ENCODE data around the gene PTGES2. TPM values are rescaled to one million over a fixed set of nuclear protein-coding genes. Genes with fewer than 3 reads are reported as not detected.

The PTGES2 gene
- total and polyA plus RNA-seq, 2 of the 13 experiments (the other 11 are each of a cell fraction or from before 2014, with no cell fraction given): 63.7 to 79.8 TPM

DNA sequence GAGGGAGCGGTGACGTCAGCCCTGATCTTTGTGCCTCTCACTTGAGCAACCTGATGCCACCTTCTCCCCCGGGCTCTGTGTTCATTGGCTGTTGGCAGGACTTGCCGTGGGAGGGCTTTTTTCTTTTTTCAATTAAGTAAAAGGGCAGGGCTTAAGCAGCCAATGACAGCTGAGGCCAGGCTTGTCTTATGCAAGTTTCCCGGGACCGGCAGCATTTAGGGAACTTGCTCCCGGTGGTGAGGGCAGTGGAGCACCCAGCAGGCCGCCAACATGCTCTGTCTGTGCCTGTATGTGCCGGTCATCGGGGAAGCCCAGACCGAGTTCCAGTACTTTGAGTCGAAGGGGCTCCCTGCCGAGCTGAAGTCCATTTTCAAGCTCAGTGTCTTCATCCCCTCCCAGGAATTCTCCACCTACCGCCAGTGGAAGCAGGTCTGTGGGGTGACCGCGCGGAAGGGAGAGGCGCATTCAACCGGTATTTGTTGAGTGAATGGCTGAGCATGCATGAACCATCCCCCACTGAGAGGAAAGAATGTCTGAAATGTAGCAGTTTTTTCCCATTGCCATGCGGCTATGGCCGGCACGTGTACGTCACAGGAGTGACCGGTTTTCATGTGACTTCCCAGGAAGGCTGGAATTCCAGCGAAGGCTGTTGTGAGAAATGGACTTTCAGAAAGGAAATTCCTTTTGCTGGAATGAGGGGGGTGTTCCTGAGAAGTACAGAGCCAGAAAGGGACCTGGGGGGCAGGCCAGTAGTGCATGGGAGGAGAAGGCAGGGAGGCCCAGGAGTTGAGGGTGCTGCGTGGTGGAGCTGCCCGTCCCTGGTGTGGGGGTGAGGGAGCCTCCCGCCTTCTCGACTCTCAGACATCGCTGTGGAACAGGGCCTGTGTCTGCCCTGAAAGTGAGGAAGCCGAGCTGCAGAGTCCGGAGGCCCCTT is 29.0 kb downstream of the PTGES2 start (continued):
- no peak for TF ChIP-seq SRSF4 (IDR thresholded peaks at IDR 0.05; ENCODE audit: low read depth, low read length, poor library complexity, severe bottlenecking)
- peak; percentile 79 for TF ChIP-seq TGIF2 (CRISPR knock-in tag; IDR thresholded peaks at IDR 0.05)
- TF ChIP-seq ZFP1 (CRISPR knock-in tag; IDR thresholded peaks at IDR 0.05): no peak
- TF ChIP-seq ZMYM4 (CRISPR knock-in tag; IDR thresholded peaks at IDR 0.05): peak; percentile 76; the same call in 1 of the 2 replicates
- TF ChIP-seq, protein P1, sequence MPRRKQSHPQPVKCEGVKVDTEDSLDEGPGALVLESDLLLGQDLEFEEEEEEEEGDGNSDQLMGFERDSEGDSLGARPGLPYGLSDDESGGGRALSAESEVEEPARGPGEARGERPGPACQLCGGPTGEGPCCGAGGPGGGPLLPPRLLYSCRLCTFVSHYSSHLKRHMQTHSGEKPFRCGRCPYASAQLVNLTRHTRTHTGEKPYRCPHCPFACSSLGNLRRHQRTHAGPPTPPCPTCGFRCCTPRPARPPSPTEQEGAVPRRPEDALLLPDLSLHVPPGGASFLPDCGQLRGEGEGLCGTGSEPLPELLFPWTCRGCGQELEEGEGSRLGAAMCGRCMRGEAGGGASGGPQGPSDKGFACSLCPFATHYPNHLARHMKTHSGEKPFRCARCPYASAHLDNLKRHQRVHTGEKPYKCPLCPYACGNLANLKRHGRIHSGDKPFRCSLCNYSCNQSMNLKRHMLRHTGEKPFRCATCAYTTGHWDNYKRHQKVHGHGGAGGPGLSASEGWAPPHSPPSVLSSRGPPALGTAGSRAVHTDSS (CRISPR knock-in tag; conservative IDR thresholded peaks at IDR 0.05): no peak
- 0 out of 2 replicates have a peak, but pooled peaks have one; percentile 32 for TF ChIP-seq ZNF3 (CRISPR knock-in tag; IDR thresholded peaks at IDR 0.05)
- peak; percentile 58; the same call in 1 of the 2 replicates for TF ChIP-seq ZNF263 (CRISPR knock-in tag; IDR thresholded peaks at IDR 0.05)
- TF ChIP-seq, protein P2, sequence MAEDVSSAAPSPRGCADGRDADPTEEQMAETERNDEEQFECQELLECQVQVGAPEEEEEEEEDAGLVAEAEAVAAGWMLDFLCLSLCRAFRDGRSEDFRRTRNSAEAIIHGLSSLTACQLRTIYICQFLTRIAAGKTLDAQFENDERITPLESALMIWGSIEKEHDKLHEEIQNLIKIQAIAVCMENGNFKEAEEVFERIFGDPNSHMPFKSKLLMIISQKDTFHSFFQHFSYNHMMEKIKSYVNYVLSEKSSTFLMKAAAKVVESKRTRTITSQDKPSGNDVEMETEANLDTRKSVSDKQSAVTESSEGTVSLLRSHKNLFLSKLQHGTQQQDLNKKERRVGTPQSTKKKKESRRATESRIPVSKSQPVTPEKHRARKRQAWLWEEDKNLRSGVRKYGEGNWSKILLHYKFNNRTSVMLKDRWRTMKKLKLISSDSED (CRISPR knock-in tag; IDR thresholded peaks at IDR 0.05): no peak
- TF ChIP-seq ZNF777 (CRISPR knock-in tag; IDR thresholded peaks at IDR 0.05): no peak
- TF ChIP-seq ZNF550 (CRISPR knock-in tag; IDR thresholded peaks at IDR 0.05; ENCODE audit: borderline replicate concordance): no peak
- TF ChIP-seq NRL (CRISPR knock-in tag; IDR thresholded peaks at IDR 0.05; ENCODE audit: borderline replicate concordance): 0 out of 2 replicates have a peak, but pooled peaks have one; percentile 5
- TF ChIP-seq CCAR2 (optimal IDR thresholded peaks at IDR 0.05; ENCODE audit: low read depth, low read length): no peak
- TF ChIP-seq MAF1 (CRISPR knock-in tag; IDR thresholded peaks at IDR 0.05; ENCODE audit: borderline replicate concordance): no peak; the same call in 1 of the 2 replicates
- TF ChIP-seq HMG20A (CRISPR knock-in tag; IDR thresholded peaks at IDR 0.05; ENCODE audit: borderline replicate concordance): 0 out of 2 replicates have a peak, but pooled peaks have one; percentile 9
- TF ChIP-seq BRCA1 (CRISPR knock-in tag; IDR thresholded peaks at IDR 0.05): no peak
- TF ChIP-seq ZBTB38 (CRISPR knock-in tag; IDR thresholded peaks at IDR 0.05): peak; percentile 60; the same call in 1 of the 2 replicates
- TF ChIP-seq, protein P3, sequence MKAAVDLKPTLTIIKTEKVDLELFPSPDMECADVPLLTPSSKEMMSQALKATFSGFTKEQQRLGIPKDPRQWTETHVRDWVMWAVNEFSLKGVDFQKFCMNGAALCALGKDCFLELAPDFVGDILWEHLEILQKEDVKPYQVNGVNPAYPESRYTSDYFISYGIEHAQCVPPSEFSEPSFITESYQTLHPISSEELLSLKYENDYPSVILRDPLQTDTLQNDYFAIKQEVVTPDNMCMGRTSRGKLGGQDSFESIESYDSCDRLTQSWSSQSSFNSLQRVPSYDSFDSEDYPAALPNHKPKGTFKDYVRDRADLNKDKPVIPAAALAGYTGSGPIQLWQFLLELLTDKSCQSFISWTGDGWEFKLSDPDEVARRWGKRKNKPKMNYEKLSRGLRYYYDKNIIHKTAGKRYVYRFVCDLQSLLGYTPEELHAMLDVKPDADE (CRISPR knock-in tag; IDR thresholded peaks at IDR 0.05): no peak
- TF ChIP-seq SOX5 (CRISPR knock-in tag; IDR thresholded peaks at IDR 0.05; ENCODE audit: borderline replicate concordance): peak; percentile 22; the same call in 1 of the 2 replicates
- TF ChIP-seq TCF7 (IDR thresholded peaks at IDR 0.05; ENCODE audit: low read depth): no peak
- no peak for TF ChIP-seq ZNF749 (CRISPR knock-in tag; IDR thresholded peaks at IDR 0.05; ENCODE audit: borderline replicate concordance)
- no peak for TF ChIP-seq ZNF549 (CRISPR knock-in tag; IDR thresholded peaks at IDR 0.05)
- peak; percentile 48; the same call in 1 of the 2 replicates for TF ChIP-seq ERF (CRISPR knock-in tag; IDR thresholded peaks at IDR 0.05)
- TF ChIP-seq, protein P4, sequence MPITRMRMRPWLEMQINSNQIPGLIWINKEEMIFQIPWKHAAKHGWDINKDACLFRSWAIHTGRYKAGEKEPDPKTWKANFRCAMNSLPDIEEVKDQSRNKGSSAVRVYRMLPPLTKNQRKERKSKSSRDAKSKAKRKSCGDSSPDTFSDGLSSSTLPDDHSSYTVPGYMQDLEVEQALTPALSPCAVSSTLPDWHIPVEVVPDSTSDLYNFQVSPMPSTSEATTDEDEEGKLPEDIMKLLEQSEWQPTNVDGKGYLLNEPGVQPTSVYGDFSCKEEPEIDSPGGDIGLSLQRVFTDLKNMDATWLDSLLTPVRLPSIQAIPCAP (CRISPR knock-in tag; IDR thresholded peaks at IDR 0.05; ENCODE audit: low read depth): 0 out of 2 replicates have a peak, but pooled peaks have one; percentile 18
- peak; percentile 94 for TF ChIP-seq CEBPB (IDR thresholded peaks at IDR 0.05; ENCODE audit: borderline replicate concordance, low read depth, low read length)
- no peak for TF ChIP-seq HOXA9 (CRISPR knock-in tag; IDR thresholded peaks at IDR 0.05; ENCODE audit: borderline replicate concordance)
- no peak for TF ChIP-seq TOPORS (CRISPR knock-in tag; IDR thresholded peaks at IDR 0.05)
